ENCODE results near the gene ARL17B.
"Not testable (repeated sequence)": the region's sequence is repeated elsewhere in the genome, so short reads cannot be mapped to it uniquely, and the experiment has no call there.

DNA sequence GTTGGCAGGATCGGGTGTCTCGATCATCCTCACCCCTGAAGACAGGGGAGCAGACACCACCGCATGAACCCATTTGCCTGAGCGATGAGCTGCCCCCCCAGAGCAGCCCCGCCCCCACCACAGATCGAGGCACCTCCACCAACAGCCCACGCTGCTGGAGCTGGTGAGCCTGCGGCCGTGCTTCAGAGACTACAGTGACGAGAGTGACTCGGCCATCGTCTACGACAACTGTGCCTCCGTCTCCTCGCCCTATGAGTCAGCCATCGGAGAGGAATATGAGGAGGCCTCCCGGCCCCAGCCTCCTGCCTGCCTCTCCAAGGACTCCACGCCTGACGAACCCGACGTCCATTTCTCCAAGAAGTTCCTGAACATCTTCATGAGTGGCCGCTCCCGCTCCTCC, 117.6 kb downstream of the ARL17B start:
- not testable (repeated sequence) for TF ChIP-seq YY1 (IDR thresholded peaks at IDR 0.05; ENCODE audit: insufficient read depth, insufficient read length); ZNF274 (IDR thresholded peaks at IDR 0.05; ENCODE audit: low read depth, low read length); SUZ12 (IDR thresholded peaks at IDR 0.05; ENCODE audit: extremely low read depth, insufficient read depth, insufficient read length)

All from NT2/D1 (cell line).